A549 (cell line): ENCODE data around the gene RPAIN.

ENCODE experiments used
- MYC ChIP-seq: IDR thresholded peaks from 2 replicates; pipeline ENCODE4 v1.6.1; 2012; ENCODE audit warnings: mild to moderate bottlenecking, inconsistent platforms, low read length, improper control_type of control experiment, borderline replicate concordance
- TF ChIP-seq, protein P1 (sequence below): fragments of 450-650 bp; IDR thresholded peaks from 2 replicates; pipeline ENCODE4 v1.6.1; 2014; ENCODE audit warnings: antibody characterized with exemption
- TF ChIP-seq, protein P2 (sequence below): fragments of 200-600 bp; sonication (generic); IDR thresholded peaks from 2 replicates; pipeline ENCODE4 v1.6.1; 2016; ENCODE audit warnings: antibody characterized with exemption, mild to moderate bottlenecking, moderate library complexity

DNA sequence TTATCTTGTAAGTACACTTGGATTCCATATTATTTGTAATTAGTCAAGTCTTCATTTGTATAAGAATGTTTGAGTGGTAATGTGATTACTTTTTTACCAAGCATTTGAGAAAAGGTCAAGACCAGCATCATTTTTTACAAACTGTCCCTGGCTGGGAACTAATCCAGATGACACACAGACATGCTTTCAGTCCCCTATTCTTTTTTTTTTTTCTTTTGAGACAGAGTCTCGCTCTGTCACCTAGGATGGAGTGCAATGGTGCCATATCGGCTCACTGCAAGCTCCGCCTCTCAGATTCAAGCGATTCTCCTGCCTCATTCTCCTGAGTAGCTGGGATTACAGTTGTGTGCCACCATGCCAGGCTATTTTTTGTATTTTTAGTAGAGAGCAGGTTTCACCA, 61.5 kb downstream of the RPAIN start:
- TF ChIP-seq, protein P1, sequence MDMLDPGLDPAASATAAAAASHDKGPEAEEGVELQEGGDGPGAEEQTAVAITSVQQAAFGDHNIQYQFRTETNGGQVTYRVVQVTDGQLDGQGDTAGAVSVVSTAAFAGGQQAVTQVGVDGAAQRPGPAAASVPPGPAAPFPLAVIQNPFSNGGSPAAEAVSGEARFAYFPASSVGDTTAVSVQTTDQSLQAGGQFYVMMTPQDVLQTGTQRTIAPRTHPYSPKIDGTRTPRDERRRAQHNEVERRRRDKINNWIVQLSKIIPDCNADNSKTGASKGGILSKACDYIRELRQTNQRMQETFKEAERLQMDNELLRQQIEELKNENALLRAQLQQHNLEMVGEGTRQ: no peak
- no peak for TF ChIP-seq MYC
- TF ChIP-seq, protein P2, sequence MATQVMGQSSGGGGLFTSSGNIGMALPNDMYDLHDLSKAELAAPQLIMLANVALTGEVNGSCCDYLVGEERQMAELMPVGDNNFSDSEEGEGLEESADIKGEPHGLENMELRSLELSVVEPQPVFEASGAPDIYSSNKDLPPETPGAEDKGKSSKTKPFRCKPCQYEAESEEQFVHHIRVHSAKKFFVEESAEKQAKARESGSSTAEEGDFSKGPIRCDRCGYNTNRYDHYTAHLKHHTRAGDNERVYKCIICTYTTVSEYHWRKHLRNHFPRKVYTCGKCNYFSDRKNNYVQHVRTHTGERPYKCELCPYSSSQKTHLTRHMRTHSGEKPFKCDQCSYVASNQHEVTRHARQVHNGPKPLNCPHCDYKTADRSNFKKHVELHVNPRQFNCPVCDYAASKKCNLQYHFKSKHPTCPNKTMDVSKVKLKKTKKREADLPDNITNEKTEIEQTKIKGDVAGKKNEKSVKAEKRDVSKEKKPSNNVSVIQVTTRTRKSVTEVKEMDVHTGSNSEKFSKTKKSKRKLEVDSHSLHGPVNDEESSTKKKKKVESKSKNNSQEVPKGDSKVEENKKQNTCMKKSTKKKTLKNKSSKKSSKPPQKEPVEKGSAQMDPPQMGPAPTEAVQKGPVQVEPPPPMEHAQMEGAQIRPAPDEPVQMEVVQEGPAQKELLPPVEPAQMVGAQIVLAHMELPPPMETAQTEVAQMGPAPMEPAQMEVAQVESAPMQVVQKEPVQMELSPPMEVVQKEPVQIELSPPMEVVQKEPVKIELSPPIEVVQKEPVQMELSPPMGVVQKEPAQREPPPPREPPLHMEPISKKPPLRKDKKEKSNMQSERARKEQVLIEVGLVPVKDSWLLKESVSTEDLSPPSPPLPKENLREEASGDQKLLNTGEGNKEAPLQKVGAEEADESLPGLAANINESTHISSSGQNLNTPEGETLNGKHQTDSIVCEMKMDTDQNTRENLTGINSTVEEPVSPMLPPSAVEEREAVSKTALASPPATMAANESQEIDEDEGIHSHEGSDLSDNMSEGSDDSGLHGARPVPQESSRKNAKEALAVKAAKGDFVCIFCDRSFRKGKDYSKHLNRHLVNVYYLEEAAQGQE: no peak
